Activated CD4-positive, alpha-beta T cell treated with anti-CD3 and anti-CD28 coated beads for 48 hours (primary cell): ENCODE measurements around the gene CEP112.
A peak's percentile ranks its signal among the peaks of the same experiment; 100 is the strongest.
"Not testable (repeated sequence)": the region's sequence is repeated elsewhere in the genome, so short reads cannot be mapped to it uniquely, and the experiment has no call there.

ENCODE experiments used
- DNase-seq: peaks from one replicate; pipeline ENCODE4 v3.0.0-alpha.2; 2020

The CEP112 gene

DNA sequence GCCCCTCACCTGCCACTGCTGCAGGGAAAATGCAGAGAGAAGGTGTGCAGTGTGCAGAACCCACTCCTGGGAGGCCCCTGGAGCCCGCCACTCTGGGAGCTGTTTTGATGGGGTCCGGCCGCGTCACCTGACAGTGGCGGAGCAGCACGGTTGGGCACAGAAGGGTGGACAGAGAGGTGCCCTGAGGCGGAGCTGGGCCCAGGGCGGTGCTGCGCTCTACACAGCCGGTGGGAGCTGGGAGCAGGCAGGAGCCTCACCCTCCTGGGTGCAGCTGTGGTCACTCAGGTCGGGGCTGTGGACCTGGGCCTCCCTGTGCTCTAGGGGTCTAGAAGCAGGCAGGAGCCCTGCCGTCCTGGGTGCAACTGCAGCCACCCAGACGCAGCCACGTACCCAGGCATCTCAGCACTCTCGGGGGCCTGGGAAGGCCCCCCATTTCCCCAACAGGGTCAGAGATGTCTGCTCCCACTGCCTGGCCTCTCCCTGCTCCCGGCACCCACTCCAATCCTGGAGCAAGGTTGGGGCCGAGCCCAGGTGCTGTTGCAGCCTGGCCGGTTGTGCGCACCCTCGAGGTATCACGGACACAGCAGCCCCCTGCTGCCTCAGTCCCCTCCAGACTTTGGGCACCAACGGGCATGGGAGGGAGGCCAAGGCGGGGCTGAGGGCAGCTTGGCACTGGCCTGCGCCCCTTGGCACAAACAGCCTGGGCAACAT is 326.1 kb downstream of the CEP112 start:
- no peak for DNase-seq

- no peak for DNase-seq
Measured at GRCh38 chr17:65864394-65864793, 327.5 kb downstream of the CEP112 start.

GRCh38 chr17:65857718-65858117 is 334.2 kb downstream of the CEP112 start:
- no peak for DNase-seq

- no peak for DNase-seq
Measured at GRCh38 chr17:65856865-65857264, 335.1 kb downstream of the CEP112 start.

DNA sequence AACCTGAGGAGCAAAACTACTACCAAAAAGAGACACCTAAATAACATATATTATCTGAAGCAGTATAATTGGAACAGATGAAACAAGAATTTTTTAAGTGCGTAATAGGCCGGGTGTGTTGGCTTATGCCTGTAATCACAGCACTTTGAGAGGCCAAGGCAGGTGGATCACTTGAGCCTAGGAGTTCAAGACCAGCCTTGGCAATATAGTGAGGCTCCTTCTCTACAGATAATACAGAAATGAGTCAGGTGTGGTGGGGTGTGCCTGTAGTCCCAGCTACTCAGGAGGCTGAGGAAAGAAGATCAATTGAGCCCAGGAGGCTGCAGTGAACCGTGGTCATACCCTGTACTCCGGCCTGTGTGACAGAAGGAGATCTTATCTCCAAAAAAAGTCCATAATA is 336.3 kb downstream of the CEP112 start:
- no peak for DNase-seq

DNA sequence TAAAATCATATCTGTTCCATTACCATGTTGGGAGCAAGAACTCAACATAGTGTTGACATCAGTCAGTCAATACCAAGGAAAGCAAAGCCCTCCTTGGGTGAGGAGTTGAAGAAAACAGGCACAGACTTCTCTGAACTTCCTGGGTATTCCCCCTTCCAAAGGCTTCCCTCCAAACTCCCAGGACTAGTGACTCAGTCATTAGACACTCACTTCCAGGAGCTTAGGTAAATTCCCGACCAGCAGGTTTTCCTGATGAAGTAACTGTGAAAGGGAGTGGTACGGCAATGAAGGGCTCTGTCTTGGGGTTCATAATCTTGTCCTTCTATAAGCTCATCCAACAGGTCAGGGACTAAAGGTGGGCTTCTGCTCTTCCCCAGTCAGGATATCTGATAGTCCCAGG is 336.7 kb downstream of the CEP112 start:
- no peak for DNase-seq

DNA sequence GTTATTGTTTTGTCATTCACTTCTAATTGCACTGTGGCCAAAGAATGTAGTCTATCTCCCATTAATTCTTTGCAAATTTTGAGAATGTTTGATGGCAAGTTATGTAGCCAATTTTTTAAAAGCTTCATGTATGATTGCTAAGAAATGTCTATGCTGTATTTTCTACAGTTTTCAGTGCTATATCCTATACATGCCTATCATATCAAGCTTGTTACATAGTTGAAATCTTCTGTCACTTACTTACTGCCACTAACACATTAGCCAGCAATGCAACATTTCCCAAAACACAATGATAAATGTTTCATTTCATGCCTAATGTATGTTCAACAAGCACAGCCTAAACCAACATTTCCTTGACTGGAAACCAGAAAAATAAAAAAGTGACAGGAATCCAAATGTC is 338.1 kb downstream of the CEP112 start:
- DNase-seq = no peak

GRCh38 chr17:65852911-65853310 is 339.0 kb downstream of the CEP112 start:
- DNase-seq = no peak

DNA sequence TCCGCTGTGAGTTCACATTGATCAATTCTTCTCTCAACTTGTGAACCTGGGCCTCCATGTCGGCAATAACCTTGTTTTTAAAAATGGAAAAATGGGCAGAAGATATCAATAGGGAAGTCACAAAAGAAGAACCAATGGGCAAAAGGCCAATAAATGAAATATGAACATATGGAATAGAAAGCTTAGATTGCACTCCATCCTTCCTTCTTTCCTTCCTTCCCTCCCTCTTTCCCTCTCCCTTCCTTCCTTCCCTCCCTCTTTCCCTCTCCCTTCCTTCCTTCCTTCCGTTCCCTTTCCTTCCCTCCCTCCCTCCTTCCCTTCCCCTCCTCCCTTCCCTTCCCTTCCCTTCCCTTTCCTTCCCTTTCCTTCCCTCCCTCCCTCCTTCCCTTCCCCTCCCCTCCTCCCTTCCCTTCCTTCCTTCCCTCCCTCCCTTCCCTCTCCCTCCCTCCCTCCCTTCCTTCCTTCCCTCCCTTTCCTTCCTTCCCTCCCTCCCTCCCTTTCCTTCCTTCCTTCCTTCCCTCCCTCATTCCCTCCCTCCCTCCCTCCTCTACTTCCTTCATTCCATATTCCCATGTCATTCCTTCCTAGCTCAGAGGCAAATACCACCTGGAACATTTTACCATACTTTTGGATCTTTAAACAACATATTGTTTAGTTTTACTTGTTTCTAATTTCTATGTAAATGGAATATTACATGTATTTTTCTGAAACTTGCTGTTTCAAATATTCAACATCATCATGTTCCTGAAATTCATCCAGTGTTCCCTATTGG is 339.8 kb downstream of the CEP112 start:
- no peak for DNase-seq

DNA sequence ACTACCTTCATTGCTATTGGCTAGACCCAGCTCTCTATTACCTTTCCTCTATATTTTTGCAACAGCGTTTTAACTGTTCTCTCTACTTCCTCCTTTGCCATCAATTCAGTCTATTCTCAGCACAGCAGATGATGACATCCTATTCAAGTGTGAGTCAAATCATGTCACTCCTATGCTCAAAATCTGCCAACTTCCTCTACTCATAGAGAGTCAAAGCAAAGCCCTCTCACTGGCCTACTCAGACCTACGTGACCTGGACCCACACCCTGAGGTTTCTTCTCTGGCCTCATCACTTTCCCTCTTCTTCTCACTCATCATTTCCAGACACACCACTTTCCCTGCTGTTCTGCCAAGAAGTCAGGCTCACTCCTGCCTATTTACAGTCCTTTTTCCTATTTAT is 341.4 kb downstream of the CEP112 start:
- peak; percentile 9 for DNase-seq

- no peak for DNase-seq
Measured at GRCh38 chr17:65848751-65849150, 343.2 kb downstream of the CEP112 start.

GRCh38 chr17:65841089-65841488 is 350.8 kb downstream of the CEP112 start:
- no peak for DNase-seq

DNA sequence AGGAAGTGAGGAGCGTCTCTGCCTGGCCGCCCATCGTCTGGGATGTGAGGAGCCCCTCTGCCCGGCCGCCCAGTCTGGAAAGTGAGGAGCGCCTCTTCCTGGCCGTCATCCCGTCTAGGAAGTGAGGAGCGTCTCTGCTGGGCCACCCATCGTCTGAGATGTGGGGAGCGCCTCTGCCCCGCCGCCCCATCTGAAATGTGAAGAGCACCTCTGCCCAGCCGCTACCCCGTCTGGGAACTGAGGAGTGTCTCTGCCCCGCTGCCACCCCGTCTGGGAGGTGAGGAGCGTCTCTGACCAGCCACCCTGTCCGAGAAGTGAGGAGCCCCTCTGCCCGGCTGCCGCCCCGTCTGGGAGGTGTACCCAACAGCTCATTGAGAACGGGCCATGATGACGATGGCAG is 354.7 kb downstream of the CEP112 start:
- DNase-seq = not testable (repeated sequence)

GRCh38 chr17:65833214-65833613 is 358.7 kb downstream of the CEP112 start:
- no peak for DNase-seq

DNA sequence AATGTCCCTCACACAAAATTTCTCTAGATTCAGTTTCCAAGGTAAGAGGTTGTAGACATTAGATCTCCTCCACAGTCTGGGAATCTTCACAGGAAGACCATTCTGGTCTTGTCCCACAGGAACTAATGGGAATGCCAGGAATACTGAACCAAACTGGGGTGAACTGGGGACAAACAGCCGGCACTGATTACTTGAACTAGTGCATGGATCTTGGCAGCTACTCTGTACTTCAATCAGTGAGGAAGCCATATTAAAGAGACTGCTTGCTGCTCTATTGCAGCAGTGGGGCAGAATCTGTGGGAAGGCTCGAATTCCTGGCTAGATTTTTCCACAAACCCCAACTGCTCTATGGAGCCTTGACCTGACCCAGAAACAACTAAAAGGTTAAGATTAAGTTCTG is 361.6 kb downstream of the CEP112 start:
- DNase-seq = no peak

- not testable (repeated sequence) for DNase-seq
Measured at GRCh38 chr17:65826577-65826976, 365.4 kb downstream of the CEP112 start.

DNA sequence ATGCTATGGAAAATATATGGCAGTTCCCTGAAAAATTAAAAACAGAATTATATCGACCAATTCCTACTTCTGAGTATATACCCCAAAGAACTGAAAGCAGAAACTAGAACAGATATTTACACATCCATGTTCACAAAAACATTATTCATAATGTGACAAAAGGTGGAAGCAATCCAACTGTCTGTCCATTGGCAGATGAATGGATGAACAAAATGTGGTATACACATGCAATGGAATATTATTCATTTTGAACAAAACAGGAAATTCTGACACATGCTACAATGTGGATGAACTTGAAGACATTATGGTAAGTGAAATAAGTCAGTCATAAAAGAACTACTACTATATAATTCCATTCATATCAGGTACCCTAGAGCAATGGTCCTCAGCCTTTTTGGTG is 367.0 kb downstream of the CEP112 start:
- no peak for DNase-seq

DNA sequence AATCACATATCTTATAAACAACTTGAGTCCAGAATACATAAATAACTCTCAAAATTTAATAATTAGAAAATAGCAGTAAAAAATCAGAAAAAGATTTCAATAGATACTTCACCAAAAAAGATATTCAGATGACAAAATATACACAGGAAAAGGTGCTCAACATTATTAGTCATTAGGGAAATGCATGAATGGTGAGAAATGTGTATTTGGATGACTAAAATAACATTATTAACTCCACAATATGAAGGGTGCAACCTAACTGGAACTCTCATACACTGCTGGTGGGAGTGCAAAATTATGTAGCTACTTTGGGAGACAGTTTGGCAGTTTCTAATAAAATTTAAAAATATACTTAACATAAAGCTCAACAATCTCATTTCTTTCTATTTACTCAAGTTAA is 368.2 kb downstream of the CEP112 start:
- no peak for DNase-seq

DNA sequence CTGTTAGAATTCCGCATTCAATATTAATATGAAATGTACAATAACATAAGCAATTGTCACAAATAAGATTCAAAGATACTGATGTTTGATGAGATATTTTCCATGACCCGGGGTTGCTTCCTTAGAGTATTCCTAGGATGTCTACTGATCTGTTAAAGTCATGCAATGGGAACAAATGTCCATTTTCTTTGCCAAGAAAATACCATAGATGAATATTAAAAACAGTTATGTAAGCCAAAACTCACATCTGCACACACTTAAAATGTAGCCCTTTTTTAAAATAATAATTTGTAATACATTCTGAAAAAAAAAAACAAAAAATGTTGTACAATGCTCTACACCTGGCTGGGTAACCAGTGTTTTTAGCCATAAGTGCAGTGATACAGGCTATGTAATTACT is 371.1 kb downstream of the CEP112 start:
- no peak for DNase-seq

DNA sequence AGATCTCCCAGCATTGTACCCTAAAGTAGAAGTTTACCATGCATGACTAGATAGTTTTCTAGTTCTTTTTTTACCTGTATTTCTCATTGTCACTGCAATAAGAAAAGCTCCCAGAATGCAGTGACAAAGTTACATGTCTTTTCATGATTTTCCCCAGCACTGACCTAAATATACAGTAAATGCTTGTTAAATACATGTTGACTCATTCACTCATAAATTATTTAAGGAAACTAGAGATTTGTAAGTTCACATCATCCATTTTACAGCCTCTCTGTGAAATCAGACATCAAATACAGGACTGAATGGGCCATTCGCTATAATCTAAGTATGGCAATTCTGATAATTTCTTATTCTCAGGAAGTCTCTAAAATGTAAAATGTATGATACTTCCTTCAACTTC is 371.6 kb downstream of the CEP112 start:
- DNase-seq = no peak

DNA sequence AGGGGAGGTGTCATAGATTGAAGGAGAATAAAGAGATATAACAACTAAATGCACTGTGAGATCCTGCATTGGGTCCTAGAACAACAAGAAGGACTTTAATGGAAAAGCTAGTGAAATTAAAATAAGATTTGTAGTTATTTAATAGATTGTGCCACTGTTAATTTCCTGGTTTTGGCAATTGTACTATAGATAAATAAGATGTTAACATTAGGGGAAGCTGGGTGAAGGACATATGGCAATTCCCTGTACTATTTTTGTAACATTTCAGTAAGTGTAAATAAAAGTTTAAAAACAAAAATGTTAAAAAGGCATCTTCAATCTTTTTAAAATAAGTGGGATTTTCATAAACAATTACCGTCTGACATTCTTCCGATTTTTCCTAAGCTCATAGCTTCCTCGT is 372.1 kb downstream of the CEP112 start:
- DNase-seq = no peak

- no peak for DNase-seq
Measured at GRCh38 chr17:65817951-65818350, 374.0 kb downstream of the CEP112 start.

GRCh38 chr17:65814418-65814817 is 377.5 kb downstream of the CEP112 start:
- no peak for DNase-seq

GRCh38 chr17:65813306-65813705 is 378.6 kb downstream of the CEP112 start:
- no peak for DNase-seq

DNA sequence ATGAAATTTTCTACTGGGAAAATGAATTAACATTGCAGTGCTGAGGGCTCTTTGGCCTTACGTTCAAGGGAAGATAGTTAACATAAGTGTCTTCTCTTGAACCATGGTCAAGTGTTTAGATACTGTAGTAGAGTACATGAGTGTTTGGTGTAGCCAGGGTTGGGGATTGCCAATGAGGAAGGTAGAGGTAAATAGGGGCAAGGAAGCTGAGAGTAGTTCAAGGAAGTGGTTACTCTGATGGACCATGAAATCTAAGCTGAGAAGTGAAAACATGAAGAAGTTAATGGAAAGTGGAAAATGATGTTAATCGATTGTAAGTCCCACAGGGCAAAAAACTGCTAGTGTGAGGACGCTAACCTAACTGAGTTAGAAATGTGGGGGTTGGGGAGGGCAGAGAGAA is 380.9 kb downstream of the CEP112 start:
- no peak for DNase-seq
